Osteoblast (primary cell): Measurements from ENCODE around the gene CYP1B1. TPM values are rescaled to one million over a fixed set of nuclear protein-coding genes. Genes with fewer than 3 reads are reported as not detected.
A peak's percentile ranks its signal among the peaks of the same experiment; 100 is the strongest.
"Not testable (repeated sequence)": the region's sequence is repeated elsewhere in the genome, so short reads cannot be mapped to it uniquely, and the experiment has no call there.

Experiments used
- DNase-seq: peaks from one replicate; pipeline ENCODE4 v3.0.0; 2011; ENCODE audit warnings: low spot score, mixed read lengths; ENCODE audit not compliant: insufficient read length; ENCODE audit errors: missing footprints
- H2AFZ ChIP-seq: 2 replicates; pipeline ENCODE4 v1.6.0; 2011; ENCODE audit warnings: mild to moderate bottlenecking, low read length
- H3K27ac ChIP-seq: 2 replicates; pipeline ENCODE4 v1.5.1; 2011; ENCODE audit warnings: mild to moderate bottlenecking, low read depth, low read length, moderate library complexity
- H3K27me3 ChIP-seq: 2 replicates; pipeline ENCODE4 v1.6.0; 2012; ENCODE audit warnings: mild to moderate bottlenecking, control low read depth, inconsistent platforms, low read length, moderate library complexity; ENCODE audit not compliant: insufficient read depth
- H3K36me3 ChIP-seq: 2 replicates; pipeline ENCODE4 v1.5.1; 2011; ENCODE audit warnings: mild to moderate bottlenecking, low read length, control low read depth, moderate library complexity; ENCODE audit not compliant: insufficient read depth
- H3K4me1 ChIP-seq: 2 replicates; pipeline ENCODE4 v1.5.1; 2011; ENCODE audit warnings: mild to moderate bottlenecking, low read length, control low read depth, moderate library complexity; ENCODE audit not compliant: insufficient read depth
- H3K4me2 ChIP-seq: 2 replicates; pipeline ENCODE4 v1.6.0; 2011; ENCODE audit warnings: mild to moderate bottlenecking, low read length; ENCODE audit not compliant: insufficient read depth
- H3K4me3 ChIP-seq: fragments of 200-600 bp; sonication (generic); 3 replicates; pipeline ENCODE4 v1.5.1; 2012; ENCODE audit warnings: mild to moderate bottlenecking, low read length, inconsistent platforms; ENCODE audit not compliant: insufficient read depth
- H3K79me2 ChIP-seq: 2 replicates; pipeline ENCODE4 v1.6.0; 2012; ENCODE audit warnings: mild to moderate bottlenecking, low read length, control low read depth, inconsistent platforms; ENCODE audit not compliant: insufficient read depth
- H3K9me3 ChIP-seq: 2 replicates; pipeline ENCODE4 v1.5.1; 2011; ENCODE audit warnings: low read depth, low read length, control low read depth
- H4K20me1 ChIP-seq: 2 replicates; pipeline ENCODE4 v1.6.0; 2012; ENCODE audit warnings: mild to moderate bottlenecking, low read length, control low read depth; ENCODE audit not compliant: insufficient read depth
- CTCF ChIP-seq: IDR thresholded peaks from 2 replicates; pipeline ENCODE4 v1.5.1; 2011; ENCODE audit warnings: mild to moderate bottlenecking, low read depth, low read length, moderate library complexity; ENCODE audit errors: extremely low read depth
- total RNA-seq: library from RNA; depleted of rRNA; stranded (reverse); fragments of >200 nt; gene quantifications from 2 replicates; pipeline ENCODE4 v1.2.3, GENCODE V29; 2012

CYP1B1 gene
- total RNA-seq, 1 donor = 827 TPM

- H3K27me3 ChIP-seq = no peaks in the 10 kb centered on the region
- peak overlapping the region; percentile 64 for H3K27ac ChIP-seq
- H4K20me1 ChIP-seq = no peaks in the 10 kb centered on the region
- H3K4me1 ChIP-seq = peaks cover 48% of the 10 kb centered on the region
- H3K9me3 ChIP-seq = no peaks in the 10 kb centered on the region
- no peaks in the 10 kb centered on the region for H3K36me3 ChIP-seq
- H2AFZ ChIP-seq = peak overlapping the region; percentile 54
- peak; percentile 62 for DNase-seq
- TF ChIP-seq CTCF = peak; percentile 100
- H3K4me2 ChIP-seq = peak overlapping the region; percentile 3
- H3K79me2 ChIP-seq = no peaks in the 10 kb centered on the region
- H3K4me3 ChIP-seq = no peak overlapping the region
Observed at GRCh38 chr2:38115216-38116032, 39.5 kb upstream of the CYP1B1 start.

GRCh38 chr2:38113981-38114708 lies 38.2 kb upstream of the CYP1B1 start:
- Histone ChIP-seq H3K4me2 (no peak overlapping the region), H3K36me3 (no peaks in the 10 kb centered on the region), H4K20me1 (no peaks in the 10 kb centered on the region), H3K27me3 (no peaks in the 10 kb centered on the region), H3K27ac (peak overlapping the region; percentile 64), H3K4me3 (no peak overlapping the region), H3K4me1 (peaks cover 43% of the 10 kb centered on the region), H3K79me2 (no peaks in the 10 kb centered on the region), H3K9me3 (no peaks in the 10 kb centered on the region), H2AFZ (no peak overlapping the region)
- no peak for TF ChIP-seq CTCF
- peak; percentile 51 for DNase-seq

GRCh38 chr2:38113051-38113450 lies 37.1 kb upstream of the CYP1B1 start:
- no peaks in the 10 kb centered on the region for H3K79me2 ChIP-seq
- TF ChIP-seq CTCF = no peak
- no peaks in the 10 kb centered on the region for H3K9me3 ChIP-seq
- H3K36me3 ChIP-seq = no peaks in the 10 kb centered on the region
- peaks cover 43% of the 10 kb centered on the region for H3K4me1 ChIP-seq
- no peaks in the 10 kb centered on the region for H3K27me3 ChIP-seq
- no peak overlapping the region for H3K4me3 ChIP-seq
- H4K20me1 ChIP-seq = no peaks in the 10 kb centered on the region
- H3K4me2 ChIP-seq = peak overlapping the region; percentile 12
- no peak for DNase-seq
- peak overlapping the region; percentile 64 for H3K27ac ChIP-seq
- peak overlapping the region; percentile 56 for H2AFZ ChIP-seq

- H3K27me3 ChIP-seq, H4K20me1 ChIP-seq, H3K9me3 ChIP-seq, H2AFZ ChIP-seq, H3K4me3 ChIP-seq, H3K4me2 ChIP-seq, H3K79me2 ChIP-seq, DNase-seq, H3K36me3 ChIP-seq, H3K27ac ChIP-seq: not testable (repeated sequence)
- peaks cover 42% of the 10 kb centered on the region for H3K4me1 ChIP-seq
Observed at GRCh38 chr2:38111350-38111749, 35.4 kb upstream of the CYP1B1 start.
